Sigmoid colon (tissue), 4 donors: ENCODE data around the gene KCNA1.

Experiments
- EP300 ChIP-seq, 4 donors: sonication (generic); formaldehyde crosslinking; IDR thresholded peaks; one replicate each; pipeline ENCODE4 v1.6.1; 2017; ENCODE audit warnings: antibody characterized with exemption in 4 of 4
- POLR2A ChIP-seq, 2 donors: fragments of 450-650 bp; IDR thresholded peaks; one replicate each; pipeline ENCODE4 v1.6.1; 2016; ENCODE audit warnings: antibody characterized with exemption in 2 of 2, mild to moderate bottlenecking in 2 of 2, moderate library complexity in 2 of 2
- TF ChIP-seq, protein P1 (sequence below), 4 experiments: fragments of 450-650 bp in 3 of 4; fragments of 200-600 bp in 1 of 4; IDR thresholded peaks; one replicate each; pipeline ENCODE4 v1.5.1; 2016 to 2019; ENCODE audit warnings: antibody characterized with exemption in 4 of 4, mild to moderate bottlenecking in 3 of 4, moderate library complexity in 2 of 4

DNA sequence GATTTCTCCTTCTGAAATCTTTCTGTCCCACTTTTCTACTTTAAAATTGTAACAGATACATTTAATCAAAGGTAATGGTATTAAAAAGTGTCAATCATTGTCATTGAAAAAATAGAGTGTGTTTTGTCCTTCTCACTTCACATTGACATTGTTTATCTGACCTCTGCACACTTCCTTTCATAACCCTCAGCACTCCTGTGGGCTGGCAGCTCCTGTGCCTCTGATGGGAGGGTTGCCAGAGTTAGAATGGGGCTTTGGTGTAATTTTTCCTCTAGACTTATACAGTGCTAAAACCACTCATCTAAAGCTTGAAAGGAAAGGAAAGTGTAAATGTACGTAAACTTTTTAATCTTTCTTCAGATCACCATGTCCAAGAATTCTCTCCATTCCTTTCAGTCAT lies 23.7 kb downstream of the KCNA1 start:
- TF ChIP-seq, protein P1, sequence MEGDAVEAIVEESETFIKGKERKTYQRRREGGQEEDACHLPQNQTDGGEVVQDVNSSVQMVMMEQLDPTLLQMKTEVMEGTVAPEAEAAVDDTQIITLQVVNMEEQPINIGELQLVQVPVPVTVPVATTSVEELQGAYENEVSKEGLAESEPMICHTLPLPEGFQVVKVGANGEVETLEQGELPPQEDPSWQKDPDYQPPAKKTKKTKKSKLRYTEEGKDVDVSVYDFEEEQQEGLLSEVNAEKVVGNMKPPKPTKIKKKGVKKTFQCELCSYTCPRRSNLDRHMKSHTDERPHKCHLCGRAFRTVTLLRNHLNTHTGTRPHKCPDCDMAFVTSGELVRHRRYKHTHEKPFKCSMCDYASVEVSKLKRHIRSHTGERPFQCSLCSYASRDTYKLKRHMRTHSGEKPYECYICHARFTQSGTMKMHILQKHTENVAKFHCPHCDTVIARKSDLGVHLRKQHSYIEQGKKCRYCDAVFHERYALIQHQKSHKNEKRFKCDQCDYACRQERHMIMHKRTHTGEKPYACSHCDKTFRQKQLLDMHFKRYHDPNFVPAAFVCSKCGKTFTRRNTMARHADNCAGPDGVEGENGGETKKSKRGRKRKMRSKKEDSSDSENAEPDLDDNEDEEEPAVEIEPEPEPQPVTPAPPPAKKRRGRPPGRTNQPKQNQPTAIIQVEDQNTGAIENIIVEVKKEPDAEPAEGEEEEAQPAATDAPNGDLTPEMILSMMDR (IDR thresholded peaks at IDR 0.05) = no peak
- TF ChIP-seq POLR2A (IDR thresholded peaks at IDR 0.05) (no peak), EP300 (IDR thresholded peaks at IDR 0.05) (no peak)
